A549 (cell line): ENCODE measurements around the gene TRIM47. TPM values are rescaled to one million over a fixed set of nuclear protein-coding genes. Genes with fewer than 3 reads are reported as not detected.

ENCODE experiments used
- ATAC-seq, 2 experiments: fragments of 200-7000 bp in 1 of 2; fragments of >200 bp in 1 of 2; cut with Nextera tagmentation in 1 of 2; cut with Tn5 transposase in 1 of 2; 3 replicates each; pipeline versions ENCODE4 v1.8.0 to v1.9.1; 2018 to 2020; ENCODE audit warnings: mild to moderate bottlenecking in 1 of 2, moderate library complexity in 1 of 2
- CTCF ChIA-PET: fragments of 300-600 bp; sonication (Branson Sonifier 250); formaldehyde crosslinking; extraction: SDS; loops from one replicate; lab custom pipeline; 2021; ENCODE audit warnings: antibody characterized with exemption, inconsistent platforms; lab: Yijun Ruan, JAX
- POLR2A ChIA-PET: fragments of 350-600 bp; formaldehyde crosslinking; extraction: SDS; loops from one replicate; lab custom pipeline; 2021; ENCODE audit warnings: antibody characterized with exemption, inconsistent platforms; lab: Yijun Ruan, JAX
- DNase-seq, 2 experiments: peaks; one replicate each; pipeline versions ENCODE4 v3.0.0 to v3.0.0-alpha.2; 2011 to 2016; ENCODE audit warnings: low read depth in 1 of 2, low spot score in 1 of 2
- FAIRE-seq: peaks from 2 replicates; lab custom pipeline; 2011; peaks lifted over from hg19 to GRCh38; lab: Jason Lieb, UNC
- H3K27ac ChIP-seq, 2 experiments: fragments of >200 bp; sonication (Bioruptor Twin); formaldehyde crosslinking; 3 replicates each; pipeline ENCODE4 v1.5.1; 2016 to 2017
- H3K4me1 ChIP-seq: fragments of >200 bp; sonication (Bioruptor Twin); formaldehyde crosslinking; 3 replicates; pipeline ENCODE4 v1.6.1; 2016
- H3K4me2 ChIP-seq: fragments of >200 bp; sonication (Bioruptor Twin); formaldehyde crosslinking; 3 replicates; pipeline ENCODE4 v1.6.1; 2016
- H3K4me3 ChIP-seq: fragments of >200 bp; sonication (Bioruptor Twin); formaldehyde crosslinking; 3 replicates; pipeline ENCODE4 v1.5.1; 2016
- H3K9me3 ChIP-seq: fragments of >200 bp; sonication (Bioruptor Twin); formaldehyde crosslinking; 3 replicates; pipeline ENCODE4 v1.6.1; 2016
- BCL3 ChIP-seq: fragments of >200 bp; sonication (Bioruptor Twin); formaldehyde crosslinking; IDR thresholded peaks from 3 replicates; pipeline ENCODE4 v1.6.1; 2016
- CBX8 ChIP-seq: fragments of 200-600 bp; sonication (generic); IDR thresholded peaks from 2 replicates; pipeline ENCODE4 v1.6.1; 2016
- CHD2 ChIP-seq: fragments of 150-350 bp; IDR thresholded peaks from 2 replicates; pipeline ENCODE4 v1.6.1; 2014; ENCODE audit warnings: low read length; ENCODE audit not compliant: partially characterized antibody
- CHD4 ChIP-seq: fragments of 200-600 bp; sonication (generic); IDR thresholded peaks from 2 replicates; pipeline ENCODE4 v1.6.1; 2016; ENCODE audit warnings: antibody characterized with exemption, mild to moderate bottlenecking, borderline replicate concordance
- ELK1 ChIP-seq: fragments of 150-350 bp; IDR thresholded peaks from 2 replicates; pipeline ENCODE4 v1.6.1; 2014; ENCODE audit warnings: low read depth, mild to moderate bottlenecking, low read length
- EP300 ChIP-seq, 2 experiments: fragments of >200 bp; sonication (Bioruptor Twin); formaldehyde crosslinking; IDR thresholded peaks; 2 replicates in 1 of 2; 3 replicates in 1 of 2; pipeline ENCODE4 v1.6.1; 2016 to 2017
- ESRRA ChIP-seq: fragments of 150-350 bp; IDR thresholded peaks from 2 replicates; pipeline ENCODE4 v1.6.1; 2014; ENCODE audit warnings: mild to moderate bottlenecking, low read length, borderline replicate concordance
- GATA3 ChIP-seq: IDR thresholded peaks from 2 replicates; pipeline ENCODE4 v1.6.1; 2012; ENCODE audit warnings: borderline replicate concordance
- HEYL ChIP-seq: fragments of 250-450 bp; sonication (Bioruptor Pico); IDR thresholded peaks from 2 replicates; pipeline ENCODE4 v1.8.0; 2021; ENCODE audit warnings: mild to moderate bottlenecking, moderate library complexity
- HOXA7 ChIP-seq: fragments of 250-450 bp; sonication (Bioruptor Pico); IDR thresholded peaks from 2 replicates; pipeline ENCODE4 v1.5.0; 2020; ENCODE audit warnings: mild to moderate bottlenecking, moderate library complexity
- JUN ChIP-seq, 2 experiments: fragments of >200 bp; sonication (Bioruptor Twin); formaldehyde crosslinking; IDR thresholded peaks; 2 replicates in 1 of 2; 3 replicates in 1 of 2; pipeline ENCODE4 v1.6.1; 2016 to 2017
- KDM5A ChIP-seq: fragments of 200-600 bp; sonication (generic); IDR thresholded peaks from 2 replicates; pipeline ENCODE4 v1.6.1; 2016; ENCODE audit warnings: antibody characterized with exemption, mild to moderate bottlenecking
- MAZ ChIP-seq: fragments of 150-350 bp; IDR thresholded peaks from 2 replicates; pipeline ENCODE4 v1.6.1; 2014; ENCODE audit warnings: antibody characterized with exemption, low read depth, low read length, borderline replicate concordance
- MYC ChIP-seq: IDR thresholded peaks from 2 replicates; pipeline ENCODE4 v1.6.1; 2012; ENCODE audit warnings: mild to moderate bottlenecking, inconsistent platforms, low read length, improper control_type of control experiment, borderline replicate concordance
- PBX3 ChIP-seq: IDR thresholded peaks from 2 replicates; pipeline ENCODE4 v1.6.1; 2012
- RARB ChIP-seq: fragments of 250-450 bp; sonication (Bioruptor Pico); IDR thresholded peaks from 2 replicates; pipeline ENCODE4 v1.8.0; 2021; ENCODE audit warnings: mild to moderate bottlenecking, moderate library complexity
- RCOR1 ChIP-seq: fragments of 150-350 bp; IDR thresholded peaks from 2 replicates; pipeline ENCODE4 v1.6.1; 2014; ENCODE audit warnings: antibody characterized with exemption, low read length, low read depth
- RNF2 ChIP-seq: fragments of 200-600 bp; sonication (generic); IDR thresholded peaks from 2 replicates; pipeline ENCODE4 v1.6.1; 2016; ENCODE audit warnings: low read depth, mild to moderate bottlenecking, antibody characterized with exemption, moderate library complexity, borderline replicate concordance
- SREBF2 ChIP-seq: fragments of 450-650 bp; IDR thresholded peaks from 2 replicates; pipeline ENCODE4 v1.6.1; 2014; ENCODE audit warnings: mild to moderate bottlenecking, moderate library complexity
- TFCP2L1 ChIP-seq: fragments of 250-450 bp; sonication (Bioruptor Pico); IDR thresholded peaks from 2 replicates; pipeline ENCODE4 v1.5.0; 2021; ENCODE audit warnings: mild to moderate bottlenecking
- ZNF302 ChIP-seq: fragments of 250-450 bp; sonication (Bioruptor Pico); IDR thresholded peaks from 2 replicates; pipeline ENCODE4 v1.9.0; 2021; ENCODE audit warnings: inconsistent platforms, mild to moderate bottlenecking, moderate library complexity
- ZSCAN20 ChIP-seq: fragments of 250-450 bp; sonication (Bioruptor Pico); IDR thresholded peaks from 2 replicates; pipeline ENCODE4 v1.8.0; 2022; ENCODE audit warnings: mild to moderate bottlenecking, moderate library complexity
- WGBS: methylation state at CpG from one replicate; pipeline ENCODE4 v1.1.6; 2017; ENCODE audit errors: missing lambda C conversion rate; 5-methylcytosine and 5-hydroxymethylcytosine counted together
- polyA plus RNA-seq, 4 experiments: library from polyadenylated mRNA; depleted of rRNA in 3 of 4; stranded (reverse); fragments of >200 nt; fragmentation: RNase III in 1 of 4; extraction: RNeasy Plus Mini Kit Qiagen cat#74134 plus additional on column Dnase treatment in 1 of 4; gene quantifications; 2 replicates in 3 of 4; 3 replicates in 1 of 4; pipeline ENCODE4 v1.2.3, GENCODE V29; 2011 to 2017

The TRIM47 gene
- polyA plus RNA-seq, 2 of the 4 experiments (the other 2 are of a cell fraction): 19.6 to 46.6 TPM

GRCh38 chr17:75913537-75914210 is 35.3 kb upstream of the TRIM47 start:
- WGBS: 92% methylated on average over 27 of the region's 32 CpGs
- DNase-seq: no peak
- Histone ChIP-seq H3K4me1 (no peaks in the 10 kb centered on the region), H3K27ac (no peak overlapping the region), H3K4me2 (no peak overlapping the region), H3K9me3 (no peaks in the 10 kb centered on the region), H3K4me3 (no peak overlapping the region)
- POLR2A ChIA-PET: no interaction called here
- FAIRE-seq: no peak
- CTCF ChIA-PET: interaction anchor here (5.9 to 20.0 kb wide), 3 partner anchors 8 to 91 kb away, joined by 37 to 372 read pairs (median 58); partner anchors contain the start of genes CDK3 and MRPL38
- ATAC-seq: no peak; a peak in 1 of 6 replicates
- TF ChIP-seq CHD4 (no peak), TFCP2L1 (CRISPR knock-in tag) (no peak), KDM5A (no peak), RNF2 (no peak), BCL3 (no peak), CBX8 (no peak), MYC (no peak), HEYL (no peak), ELK1 (no peak), HOXA7 (no peak), JUN (IDR thresholded peaks at IDR 0.05) (no peak), ZNF302 (CRISPR knock-in tag) (no peak), GATA3 (no peak), ZSCAN20 (CRISPR knock-in tag) (no peak), RCOR1 (no peak), ESRRA (no peak), MAZ (no peak)

- Histone ChIP-seq H3K9me3 (no peaks in the 10 kb centered on the region), H3K4me3 (no peak overlapping the region), H3K4me2 (no peak overlapping the region), H3K4me1 (peaks cover 5% of the 10 kb centered on the region; the same call in 2 of the 3 replicates), H3K27ac (no peak overlapping the region)
- ATAC-seq (no peak), DNase-seq (no peak), FAIRE-seq (no peak)
- CTCF ChIA-PET: interaction anchor here (0.6 to 20.0 kb wide), 11 partner anchors 13 to 368 kb away, joined by 3 to 372 read pairs (median 5); partner anchors contain the start of genes CDK3, TRIM47 and TRIM65
- 88% methylated on average over 6 of the region's 6 CpGs for WGBS
- POLR2A ChIA-PET: no interaction called here
- TF ChIP-seq PBX3: no peak
- TF ChIP-seq MYC: no peak
- TF ChIP-seq RARB (CRISPR knock-in tag): no peak
- TF ChIP-seq EP300 (IDR thresholded peaks at IDR 0.05): no peak
- no peak for TF ChIP-seq SREBF2
- no peak for TF ChIP-seq CHD2
Observed at GRCh38 chr17:75910699-75911098, 32.3 kb upstream of the TRIM47 start.
